Tibial artery (tissue), 4 donors: ENCODE measurements around the gene TRAPPC8.

Experiments used
- DNase-seq, 2 donors: peaks; one replicate each; pipeline ENCODE4 v3.0.0-alpha.2; 2019
- H3K27ac ChIP-seq, 2 donors: fragments of 200-600 bp; sonication (generic) in 1 of 2; 1 replicate in 1 of 2; 2 replicates in 1 of 2; pipeline ENCODE4 v1.5.1; 2018 to 2019; ENCODE audit warnings: mild to moderate bottlenecking in 1 of 2
- H3K27me3 ChIP-seq, 2 donors: fragments of 200-600 bp; sonication (generic) in 1 of 2; one replicate each; pipeline versions ENCODE4 v1.5.1 to v1.6.0; 2016 to 2019
- H3K36me3 ChIP-seq, 3 donors: fragments of 200-600 bp; sonication (generic) in 2 of 3; one replicate each; pipeline ENCODE4 v1.5.1; 2016 to 2019; ENCODE audit warnings: mild to moderate bottlenecking in 2 of 3
- H3K4me1 ChIP-seq, 4 donors: fragments of 200-600 bp; sonication (generic) in 2 of 4; 1 replicate in 3 of 4; 2 replicates in 1 of 4; pipeline ENCODE4 v1.5.1; 2016 to 2019
- H3K4me3 ChIP-seq, 2 donors: fragments of 200-600 bp; sonication (generic) in 1 of 2; 1 replicate in 1 of 2; 2 replicates in 1 of 2; pipeline ENCODE4 v1.5.1; 2018 to 2019; ENCODE audit warnings: mild to moderate bottlenecking in 2 of 2
- H3K9me3 ChIP-seq, 3 donors: fragments of 200-600 bp; sonication (generic) in 1 of 3; one replicate each; pipeline ENCODE4 v1.5.1; 2016 to 2019
- intact Hi-C: fragments of 100-400 bp; cut with DNase I; formaldehyde crosslinking; loops from one replicate; pipeline ENCODE4 v1.15.0; 2023; ENCODE audit warnings: low total_unique reads
- TF ChIP-seq, protein P1 (sequence below), 2 experiments: fragments of 200-600 bp in 1 of 2; fragments of 450-650 bp in 1 of 2; IDR thresholded peaks; one replicate each; pipeline ENCODE4 v1.5.1; 2017 to 2019; ENCODE audit warnings: antibody characterized with exemption in 2 of 2, mild to moderate bottlenecking in 1 of 2, moderate library complexity in 1 of 2

TRAPPC8 gene

DNA sequence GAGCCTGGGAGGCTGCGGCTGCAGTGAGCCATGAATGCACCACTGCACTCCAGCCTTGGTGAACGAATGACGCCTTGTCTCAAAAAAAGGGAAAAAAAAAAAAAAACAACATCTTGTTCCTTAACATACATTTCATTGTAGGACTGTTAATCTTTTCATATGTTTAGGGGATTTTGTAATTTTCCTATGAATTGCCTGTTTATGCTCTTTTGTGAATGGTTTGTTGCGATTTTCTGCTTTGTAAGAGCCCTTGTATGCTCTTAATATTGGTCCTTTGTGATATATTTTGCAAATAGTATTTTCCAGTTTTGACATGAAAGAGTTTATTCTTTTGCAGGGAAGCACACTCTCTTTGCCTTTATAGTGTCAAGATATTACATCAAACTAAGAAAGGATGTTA lies 50.0 kb downstream of the TRAPPC8 start:
- no peak overlapping the region for H3K27ac ChIP-seq
- TF ChIP-seq, protein P1, sequence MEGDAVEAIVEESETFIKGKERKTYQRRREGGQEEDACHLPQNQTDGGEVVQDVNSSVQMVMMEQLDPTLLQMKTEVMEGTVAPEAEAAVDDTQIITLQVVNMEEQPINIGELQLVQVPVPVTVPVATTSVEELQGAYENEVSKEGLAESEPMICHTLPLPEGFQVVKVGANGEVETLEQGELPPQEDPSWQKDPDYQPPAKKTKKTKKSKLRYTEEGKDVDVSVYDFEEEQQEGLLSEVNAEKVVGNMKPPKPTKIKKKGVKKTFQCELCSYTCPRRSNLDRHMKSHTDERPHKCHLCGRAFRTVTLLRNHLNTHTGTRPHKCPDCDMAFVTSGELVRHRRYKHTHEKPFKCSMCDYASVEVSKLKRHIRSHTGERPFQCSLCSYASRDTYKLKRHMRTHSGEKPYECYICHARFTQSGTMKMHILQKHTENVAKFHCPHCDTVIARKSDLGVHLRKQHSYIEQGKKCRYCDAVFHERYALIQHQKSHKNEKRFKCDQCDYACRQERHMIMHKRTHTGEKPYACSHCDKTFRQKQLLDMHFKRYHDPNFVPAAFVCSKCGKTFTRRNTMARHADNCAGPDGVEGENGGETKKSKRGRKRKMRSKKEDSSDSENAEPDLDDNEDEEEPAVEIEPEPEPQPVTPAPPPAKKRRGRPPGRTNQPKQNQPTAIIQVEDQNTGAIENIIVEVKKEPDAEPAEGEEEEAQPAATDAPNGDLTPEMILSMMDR (IDR thresholded peaks at IDR 0.05), result no peak
- DNase-seq, result no peak
- intact Hi-C loops, result no loop called here
- H3K9me3 ChIP-seq, result no peaks in the 10 kb centered on the region
- no peak overlapping the region for H3K4me3 ChIP-seq
- H3K36me3 ChIP-seq, result peaks cover 30 to 58% (median 37%) of the 10 kb centered on the region in 3 donors
- H3K27me3 ChIP-seq, result no peaks in the 10 kb centered on the region
- H3K4me1 ChIP-seq, result peaks cover 0 to 5% (median 0%) of the 10 kb centered on the region in 4 donors

DNA sequence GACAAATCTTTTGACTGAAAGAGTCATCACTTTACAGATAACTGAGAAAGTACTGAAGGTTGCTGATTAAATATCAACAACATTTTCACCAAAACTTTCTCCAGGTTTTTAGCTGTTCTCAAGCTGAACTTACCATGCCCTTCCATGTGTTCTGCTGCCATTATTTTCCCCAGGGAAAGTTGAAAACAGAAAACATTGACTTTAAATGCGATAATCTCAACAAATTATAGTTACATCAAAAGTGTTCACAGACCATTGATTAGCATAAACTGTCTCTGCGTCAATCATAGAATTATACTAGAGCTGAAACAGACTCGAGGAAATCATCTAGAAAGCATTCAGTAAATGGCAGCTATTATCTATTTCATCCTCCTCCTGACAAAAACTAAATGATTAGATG lies 51.4 kb downstream of the TRAPPC8 start:
- intact Hi-C loops, result no loop called here

DNA sequence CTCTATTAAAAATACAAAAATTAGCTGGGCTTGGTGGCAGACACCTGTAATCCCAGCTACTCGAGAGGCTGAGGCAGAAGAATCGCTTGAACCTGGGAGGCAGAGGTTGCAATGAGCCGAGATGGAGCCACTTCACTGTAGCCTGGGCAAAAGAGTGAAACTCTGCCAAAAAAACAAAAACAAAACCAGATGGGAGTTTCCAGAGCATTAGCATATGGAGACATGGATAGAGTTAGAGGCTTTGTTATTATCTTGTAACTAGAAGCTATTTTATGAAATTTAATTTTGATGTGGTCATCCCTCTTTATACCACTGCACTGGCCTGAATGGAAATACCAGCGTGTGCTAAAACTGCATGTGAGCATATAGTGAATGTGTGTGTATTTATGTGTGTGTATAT lies 58.9 kb downstream of the TRAPPC8 start:
- no peaks in the 10 kb centered on the region for H3K4me1 ChIP-seq
- H3K27me3 ChIP-seq, result no peaks in the 10 kb centered on the region
- peaks cover 36 to 68% (median 48%) of the 10 kb centered on the region in 3 donors for H3K36me3 ChIP-seq
- no peak for DNase-seq
- no peaks in the 10 kb centered on the region for H3K9me3 ChIP-seq
- no peak overlapping the region for H3K4me3 ChIP-seq
- intact Hi-C loops, result no loop called here
- no peak overlapping the region for H3K27ac ChIP-seq
- TF ChIP-seq, protein P1 (IDR thresholded peaks at IDR 0.05), result no peak

More for the DNA sequence above, 51.4 kb downstream of the TRAPPC8 start:
- no peak for DNase-seq
- no peak overlapping the region for H3K27ac ChIP-seq
- H3K36me3 ChIP-seq, result peaks cover 38 to 69% (median 49%) of the 10 kb centered on the region in 3 donors
- H3K9me3 ChIP-seq, result no peaks in the 10 kb centered on the region
- H3K4me3 ChIP-seq, result no peak overlapping the region
- no peaks in the 10 kb centered on the region for H3K27me3 ChIP-seq
- no peaks in the 10 kb centered on the region for H3K4me1 ChIP-seq
- TF ChIP-seq, protein P1 (IDR thresholded peaks at IDR 0.05), result no peak

DNA sequence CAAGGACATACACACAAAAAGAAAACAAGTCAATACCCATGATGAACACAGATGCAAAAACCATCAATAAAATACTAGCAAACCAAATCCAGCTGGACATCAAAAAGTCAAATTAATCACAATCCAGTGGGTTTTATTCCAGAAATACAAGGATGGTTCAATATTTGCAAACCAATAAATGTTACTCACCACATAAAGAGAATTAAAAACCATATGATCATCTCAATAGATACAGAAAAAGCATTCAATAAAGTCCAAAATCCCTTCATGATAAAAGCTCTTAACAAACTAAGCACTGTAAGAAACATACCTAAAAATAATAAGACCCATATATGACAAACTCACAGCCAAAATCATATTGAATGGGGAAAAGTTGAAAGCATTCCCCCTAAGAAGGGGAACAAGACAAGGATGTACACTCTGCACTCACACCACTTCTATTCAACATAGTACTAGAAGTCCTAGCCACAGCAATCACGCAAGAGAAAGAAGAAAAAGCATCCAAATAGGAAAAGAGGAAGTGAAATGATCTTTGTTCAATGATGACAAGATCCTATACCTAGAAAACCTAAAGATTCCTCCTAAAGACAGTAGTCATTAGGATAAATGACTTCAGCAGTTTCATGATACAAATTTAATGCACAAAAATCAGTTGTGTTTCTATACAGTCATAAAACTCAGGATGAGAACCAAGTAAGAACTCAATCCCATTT lies 62.6 kb downstream of the TRAPPC8 start:
- no peak for DNase-seq
- TF ChIP-seq, protein P1 (IDR thresholded peaks at IDR 0.05), result no peak
- Histone ChIP-seq H3K27ac (no peak overlapping the region), H3K4me1 (no peaks in the 10 kb centered on the region), H3K9me3 (no peaks in the 10 kb centered on the region), H3K27me3 (no peaks in the 10 kb centered on the region), H3K36me3 (peaks cover 32 to 70% (median 37%) of the 10 kb centered on the region in 3 donors), H3K4me3 (no peak overlapping the region)
- intact Hi-C loops, result no loop called here

DNA sequence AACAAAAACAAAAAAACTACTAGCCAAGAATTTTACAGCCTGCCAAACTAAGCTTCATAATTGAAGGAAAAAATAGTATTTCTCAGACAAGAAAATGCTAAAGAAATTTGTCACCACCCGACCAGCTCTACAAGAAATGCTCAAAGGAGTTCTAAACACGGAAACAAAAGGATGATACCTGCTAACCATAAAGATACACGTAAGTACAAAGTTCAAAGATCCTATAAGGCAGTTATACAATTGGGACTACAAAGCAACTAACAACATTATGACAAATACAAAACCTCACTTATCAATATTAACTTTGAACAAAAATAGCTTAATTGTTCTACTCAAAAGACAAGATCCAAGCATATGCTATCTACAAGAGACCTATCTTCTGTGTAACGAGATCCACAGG lies 64.6 kb downstream of the TRAPPC8 start:
- no peaks in the 10 kb centered on the region for H3K9me3 ChIP-seq
- TF ChIP-seq, protein P1 (IDR thresholded peaks at IDR 0.05), result no peak
- no peaks in the 10 kb centered on the region for H3K27me3 ChIP-seq
- no peak for DNase-seq
- H3K4me1 ChIP-seq, result no peaks in the 10 kb centered on the region
- H3K36me3 ChIP-seq, result peaks cover 47 to 73% (median 49%) of the 10 kb centered on the region in 3 donors
- no peak overlapping the region for H3K4me3 ChIP-seq
- intact Hi-C loops, result no loop called here
- H3K27ac ChIP-seq, result no peak overlapping the region
